H9 (cell line): Measurements from ENCODE around the gene SLMAP. TPM values are rescaled to one million over a fixed set of nuclear protein-coding genes. Genes with fewer than 3 reads are reported as not detected.

Experiments used
- DNase-seq: peaks from one replicate; pipeline ENCODE4 v3.0.0-alpha.2; 2017
- H2AFZ ChIP-seq: one replicate; pipeline ENCODE4 v1.6.1; 2013; ENCODE audit warnings: mild to moderate bottlenecking, low read length, control low read depth, moderate library complexity
- H2AK5ac ChIP-seq: 2 replicates; pipeline ENCODE4 v1.6.1; 2013; ENCODE audit warnings: low read length, control low read depth, mixed read lengths; ENCODE audit not compliant: insufficient read length
- H2BK120ac ChIP-seq: one replicate; pipeline ENCODE4 v1.6.1; 2013; ENCODE audit warnings: low read depth, mild to moderate bottlenecking, low read length, control low read depth, inconsistent platforms; ENCODE audit not compliant: poor library complexity, severe bottlenecking
- H2BK12ac ChIP-seq: 2 replicates; pipeline ENCODE4 v1.6.1; 2013; ENCODE audit warnings: low read length, control low read depth, mixed read lengths, low read depth; ENCODE audit not compliant: insufficient read length
- H2BK15ac ChIP-seq: 2 replicates; pipeline ENCODE4 v1.6.1; 2013; ENCODE audit warnings: low read depth, low read length, control low read depth
- H2BK20ac ChIP-seq: one replicate; pipeline ENCODE4 v1.6.1; 2013; ENCODE audit warnings: low read depth, mild to moderate bottlenecking, low read length, control low read depth, inconsistent platforms; ENCODE audit not compliant: poor library complexity, severe bottlenecking
- H2BK5ac ChIP-seq: 2 replicates; pipeline ENCODE4 v1.6.1; 2013; ENCODE audit warnings: low read length, control low read depth, mixed read lengths; ENCODE audit not compliant: insufficient read length
- H3K14ac ChIP-seq: 2 replicates; pipeline ENCODE4 v1.6.1; 2013; ENCODE audit warnings: low read length, control low read depth; ENCODE audit not compliant: insufficient read depth
- H3K18ac ChIP-seq: 2 replicates; pipeline ENCODE4 v1.6.1; 2013; ENCODE audit warnings: low read depth, mild to moderate bottlenecking, mixed read lengths, low read length, control low read depth; ENCODE audit not compliant: insufficient read length
- H3K23ac ChIP-seq: 2 replicates; pipeline ENCODE4 v1.6.1; 2013; ENCODE audit warnings: low read length, control low read depth, mixed read lengths, low read depth; ENCODE audit not compliant: insufficient read length
- H3K23me2 ChIP-seq: 2 replicates; pipeline ENCODE4 v1.6.1; 2013; ENCODE audit warnings: low read depth, mild to moderate bottlenecking, mixed read lengths, low read length, control low read depth; ENCODE audit not compliant: insufficient read length, poor library complexity, severe bottlenecking
- H3K27ac ChIP-seq: 2 replicates; pipeline ENCODE4 v1.5.1; 2013; ENCODE audit warnings: low read length, control low read depth, mixed read lengths, low read depth; ENCODE audit not compliant: insufficient read length
- H3K27me3 ChIP-seq: 2 replicates; pipeline ENCODE4 v1.6.1; 2013; ENCODE audit warnings: low read length, control low read depth, inconsistent platforms; ENCODE audit not compliant: insufficient read depth
- H3K4ac ChIP-seq: 2 replicates; pipeline ENCODE4 v1.6.1; 2013; ENCODE audit warnings: low read depth, mild to moderate bottlenecking, control low read depth, inconsistent platforms, low read length, moderate library complexity
- H3K4me1 ChIP-seq: 2 replicates; pipeline ENCODE4 v1.6.1; 2013; ENCODE audit warnings: low read length, control low read depth, inconsistent platforms; ENCODE audit not compliant: insufficient read depth
- H3K4me2 ChIP-seq: 2 replicates; pipeline ENCODE4 v1.6.1; 2013; ENCODE audit warnings: low read length, control low read depth, mixed read lengths; ENCODE audit not compliant: insufficient read length, insufficient read depth
- H3K56ac ChIP-seq: 2 replicates; pipeline ENCODE4 v1.6.1; 2013; ENCODE audit warnings: low read depth, mild to moderate bottlenecking, mixed read lengths, low read length, control low read depth; ENCODE audit not compliant: insufficient read length
- H3K79me1 ChIP-seq: 2 replicates; pipeline ENCODE4 v1.6.1; 2013; ENCODE audit warnings: low read depth, mild to moderate bottlenecking, moderate library complexity, low read length, control low read depth, inconsistent platforms; ENCODE audit not compliant: insufficient read depth, poor library complexity, severe bottlenecking
- H3K79me2 ChIP-seq: 2 replicates; pipeline ENCODE4 v1.6.1; 2013; ENCODE audit warnings: low read length, control low read depth, inconsistent platforms; ENCODE audit not compliant: insufficient read depth
- H3K9ac ChIP-seq: 2 replicates; pipeline ENCODE4 v1.6.1; 2013; ENCODE audit warnings: low read length, control low read depth, mixed read lengths; ENCODE audit not compliant: insufficient read length; ENCODE audit errors: extremely low read depth
- H3K9me3 ChIP-seq: one replicate; pipeline ENCODE4 v1.6.1; 2013; ENCODE audit warnings: low read depth, low read length, inconsistent platforms; ENCODE audit not compliant: control insufficient read depth
- H3T11ph ChIP-seq: one replicate; pipeline ENCODE4 v1.6.1; 2013; ENCODE audit warnings: mild to moderate bottlenecking, low read length, control low read depth, inconsistent platforms
- H4K20me1 ChIP-seq: one replicate; pipeline ENCODE4 v1.6.1; 2013; ENCODE audit not compliant: control insufficient read depth, insufficient read length, insufficient read depth
- H4K5ac ChIP-seq: 2 replicates; pipeline ENCODE4 v1.6.1; 2013; ENCODE audit warnings: low read depth, mild to moderate bottlenecking, mixed read lengths, low read length, control low read depth; ENCODE audit not compliant: insufficient read length
- H4K8ac ChIP-seq: replicated peaks from 2 replicates; pipeline ENCODE4 v1.6.1; 2013; ENCODE audit warnings: low read length, control low read depth, mixed read lengths, low read depth; ENCODE audit not compliant: insufficient read length
- H4K91ac ChIP-seq: 2 replicates; pipeline ENCODE4 v1.6.1; 2013; ENCODE audit warnings: low read depth, mild to moderate bottlenecking, moderate library complexity, mixed read lengths, low read length, control low read depth; ENCODE audit not compliant: insufficient read length
- H3K27ac Mint-ChIP-seq, 3 experiments: 2 replicates in 2 of 3; 3 replicates in 1 of 3; pipeline ENCODE4 v1.8.0; 2020 to 2021; ENCODE audit warnings: mixed read lengths in 3 of 3, mild to moderate bottlenecking in 1 of 3, moderate library complexity in 1 of 3
- H3K27me3 Mint-ChIP-seq: 2 replicates; pipeline ENCODE4 v1.8.0; 2021; ENCODE audit warnings: low read depth, mild to moderate bottlenecking, moderate library complexity, mixed read lengths
- H3K36me3 Mint-ChIP-seq, 3 experiments: 2 replicates in 2 of 3; 3 replicates in 1 of 3; pipeline ENCODE4 v1.8.0; 2020 to 2021; ENCODE audit warnings: low read depth in 3 of 3, mixed read lengths in 3 of 3; ENCODE audit not compliant: insufficient read depth in 1 of 3
- H3K4me1 Mint-ChIP-seq, 2 experiments: 2 replicates each; pipeline ENCODE4 v1.8.0; 2020; ENCODE audit warnings: mixed read lengths in 2 of 2
- H3K4me3 Mint-ChIP-seq, 2 experiments: 2 replicates in 1 of 2; 3 replicates in 1 of 2; pipeline ENCODE4 v1.8.0; 2020 to 2021; ENCODE audit warnings: mild to moderate bottlenecking in 2 of 2, mixed read lengths in 2 of 2, moderate library complexity in 1 of 2
- H3K9me3 Mint-ChIP-seq, 2 experiments: 2 replicates in 1 of 2; 3 replicates in 1 of 2; pipeline ENCODE4 v1.8.0; 2020; ENCODE audit warnings: mild to moderate bottlenecking in 2 of 2, mixed read lengths in 2 of 2, moderate library complexity in 1 of 2
- WGBS: extraction: QIAGEN DNeasy Blood & Tissue Kit; methylation state at CpG from one replicate; pipeline ENCODE4 v1.1.7; 2013; ENCODE audit warnings: missing lambda C conversion rate, low lambda C conversion rate, mixed read lengths; ENCODE audit not compliant: insufficient read length; ENCODE audit errors: extremely low coverage; 5-methylcytosine and 5-hydroxymethylcytosine counted together
- total RNA-seq: library from RNA; stranded (reverse); gene quantifications from 2 replicates; pipeline ENCODE4 v1.2.1, GENCODE V29; 2021
- TF ChIP-seq, protein P1 (sequence below): fragments of 200-600 bp; sonication (generic); conservative IDR thresholded peaks from 3 replicates; pipeline ENCODE4 v1.8.0; 2021; ENCODE audit warnings: antibody characterized with exemption, mild to moderate bottlenecking

The SLMAP gene
- total RNA-seq, 1 experiment from 2014 or later: 65.1 TPM

DNA sequence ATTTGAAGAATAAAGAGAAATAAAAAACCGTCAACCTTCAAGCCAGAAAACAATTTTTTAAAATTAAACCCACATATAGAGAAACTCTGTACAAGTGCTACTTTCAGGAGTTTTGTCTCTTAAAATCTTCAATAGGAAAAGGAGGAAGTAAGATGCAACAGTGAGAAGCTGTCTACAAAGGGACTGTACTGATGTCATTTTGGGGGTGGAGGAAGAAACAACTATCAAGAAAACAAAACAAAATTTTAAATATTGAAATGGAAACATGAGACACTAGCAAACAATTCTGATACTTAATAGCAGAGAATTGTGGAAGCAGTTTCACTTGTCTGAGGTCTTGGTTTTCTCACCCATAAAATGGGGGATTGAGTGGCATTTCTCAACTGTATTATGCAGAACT is 84.4 kb downstream of the SLMAP start:
- Histone ChIP-seq H3K27me3 (no peaks in the 10 kb centered on the region), H3K23me2 (no peaks in the 10 kb centered on the region), H3K4ac (no peak overlapping the region), H3K79me1 (no peaks in the 10 kb centered on the region), H3K18ac (no peak overlapping the region), H2BK20ac (no peak overlapping the region), H3K14ac (no peak overlapping the region), H4K20me1 (no peaks in the 10 kb centered on the region), H3K27ac (no peak overlapping the region), H2BK12ac (no peak overlapping the region), H4K8ac (no peak overlapping the region), H3K4me1 (peaks cover 4% of the 10 kb centered on the region; the same call in 1 of the 2 replicates), H3K79me2 (no peaks in the 10 kb centered on the region), H3K23ac (no peak overlapping the region), H2BK5ac (no peak overlapping the region), H2AK5ac (no peak overlapping the region), H2AFZ (no peak overlapping the region), H3K9me3 (no peaks in the 10 kb centered on the region), H3T11ph (no peak overlapping the region), H2BK15ac (no peak overlapping the region), H4K5ac (no peak overlapping the region), H3K9ac (no peak overlapping the region), H2BK120ac (no peak overlapping the region), H4K91ac (no peak overlapping the region), H3K4me2 (no peak overlapping the region), H3K56ac (no peak overlapping the region)
- TF ChIP-seq, protein P1, sequence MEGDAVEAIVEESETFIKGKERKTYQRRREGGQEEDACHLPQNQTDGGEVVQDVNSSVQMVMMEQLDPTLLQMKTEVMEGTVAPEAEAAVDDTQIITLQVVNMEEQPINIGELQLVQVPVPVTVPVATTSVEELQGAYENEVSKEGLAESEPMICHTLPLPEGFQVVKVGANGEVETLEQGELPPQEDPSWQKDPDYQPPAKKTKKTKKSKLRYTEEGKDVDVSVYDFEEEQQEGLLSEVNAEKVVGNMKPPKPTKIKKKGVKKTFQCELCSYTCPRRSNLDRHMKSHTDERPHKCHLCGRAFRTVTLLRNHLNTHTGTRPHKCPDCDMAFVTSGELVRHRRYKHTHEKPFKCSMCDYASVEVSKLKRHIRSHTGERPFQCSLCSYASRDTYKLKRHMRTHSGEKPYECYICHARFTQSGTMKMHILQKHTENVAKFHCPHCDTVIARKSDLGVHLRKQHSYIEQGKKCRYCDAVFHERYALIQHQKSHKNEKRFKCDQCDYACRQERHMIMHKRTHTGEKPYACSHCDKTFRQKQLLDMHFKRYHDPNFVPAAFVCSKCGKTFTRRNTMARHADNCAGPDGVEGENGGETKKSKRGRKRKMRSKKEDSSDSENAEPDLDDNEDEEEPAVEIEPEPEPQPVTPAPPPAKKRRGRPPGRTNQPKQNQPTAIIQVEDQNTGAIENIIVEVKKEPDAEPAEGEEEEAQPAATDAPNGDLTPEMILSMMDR: no peak
- no peak for DNase-seq
- Mint-ChIP-seq H3K4me3 (no peak overlapping the region), H3K36me3 (no peaks in the 10 kb centered on the region; a peak in 1 of 7 replicates), H3K9me3 (no peaks in the 10 kb centered on the region), H3K4me1 (peaks cover 0 to 7% of the 10 kb centered on the region in 2 experiments; a peak in 1 of 4 replicates), H3K27ac (peak overlapping the region in 2 of 3 experiments; percentile 5 to 73; a peak in 3 of 7 replicates), H3K27me3 (no peaks in the 10 kb centered on the region)
- WGBS: no CpG with 5 or more reads among the region's 1 CpG
